GM19238 (cell line): Measurements from ENCODE around the gene GTF3C1.
"Not testable (repeated sequence)": the region's sequence is repeated elsewhere in the genome, so short reads cannot be mapped to it uniquely, and the experiment has no call there.

ENCODE experiments used
- DNase-seq: peaks from one replicate; pipeline ENCODE4 v3.0.0; 2011; ENCODE audit warnings: low spot score; ENCODE audit not compliant: insufficient read length

The GTF3C1 gene

GRCh38 chr16:27549746-27550581 lies at the start of gene GTF3C1, which contains the start of gene KATNIP:
Gene GTF3C1, minus strand, starts transcription at chr16:27549913. Its CDS starts 23 bp downstream, at chr16:27549890.
Gene KATNIP, plus strand, starts transcription at chr16:27550144. Its CDS starts 27 bp downstream, at chr16:27550171.
- DNase-seq, result peak; percentile 100

DNA sequence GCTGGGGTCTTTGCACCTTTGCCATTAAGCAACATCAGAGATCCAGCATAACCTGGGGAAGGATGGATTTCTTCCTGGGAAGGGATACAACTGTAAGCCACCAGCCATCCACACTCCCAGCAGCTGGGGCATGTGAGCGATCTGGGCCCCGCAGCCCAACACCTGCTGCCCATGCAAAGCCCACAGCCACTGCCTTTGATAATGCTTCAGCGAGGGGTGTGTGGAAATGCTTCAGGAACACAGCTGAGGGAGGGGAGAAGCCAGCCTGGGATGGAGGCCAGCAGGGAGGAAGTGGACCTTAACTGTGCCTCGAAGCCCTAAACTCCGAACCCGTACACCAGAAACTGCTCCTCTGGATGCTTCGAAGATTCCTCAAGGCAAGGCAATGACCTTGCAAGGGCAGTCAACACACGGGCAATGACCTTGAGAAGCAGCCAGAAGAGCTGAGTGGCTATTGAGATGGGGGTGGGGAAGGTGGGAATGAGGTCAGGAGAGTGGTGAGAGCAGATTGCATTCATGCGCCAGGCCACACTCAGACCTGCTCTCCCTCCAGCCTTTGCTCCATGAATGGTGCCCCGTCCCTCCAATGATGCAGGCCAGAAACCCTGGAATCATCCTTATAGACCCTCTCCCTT lies 49.3 kb upstream of the GTF3C1 start:
- DNase-seq, result no peak

- DNase-seq, result no peak
Measured at GRCh38 chr16:27598220-27598619, 48.5 kb upstream of the GTF3C1 start.

DNA sequence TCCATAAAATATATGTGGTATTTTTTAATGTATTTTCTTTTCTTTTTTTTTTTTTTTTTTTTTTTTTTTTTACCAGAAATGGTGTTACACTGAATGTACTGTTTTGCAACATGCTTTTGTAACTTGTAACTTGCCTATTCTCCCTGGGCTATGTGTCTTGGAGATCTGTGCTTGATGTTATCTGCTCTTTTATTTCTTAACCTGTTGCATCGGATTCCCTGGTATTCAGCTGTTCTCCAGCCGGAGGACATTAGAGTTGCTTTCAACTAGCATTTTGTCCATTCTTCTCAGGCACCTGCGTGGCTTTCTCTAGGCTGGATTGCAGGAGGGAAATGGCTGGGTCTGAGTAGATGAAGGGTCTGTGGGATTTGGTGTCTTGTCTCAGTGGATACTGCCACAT lies 47.6 kb upstream of the GTF3C1 start:
- no peak for DNase-seq

- DNase-seq, result no peak
Measured at GRCh38 chr16:27596411-27596810, 46.7 kb upstream of the GTF3C1 start.

DNA sequence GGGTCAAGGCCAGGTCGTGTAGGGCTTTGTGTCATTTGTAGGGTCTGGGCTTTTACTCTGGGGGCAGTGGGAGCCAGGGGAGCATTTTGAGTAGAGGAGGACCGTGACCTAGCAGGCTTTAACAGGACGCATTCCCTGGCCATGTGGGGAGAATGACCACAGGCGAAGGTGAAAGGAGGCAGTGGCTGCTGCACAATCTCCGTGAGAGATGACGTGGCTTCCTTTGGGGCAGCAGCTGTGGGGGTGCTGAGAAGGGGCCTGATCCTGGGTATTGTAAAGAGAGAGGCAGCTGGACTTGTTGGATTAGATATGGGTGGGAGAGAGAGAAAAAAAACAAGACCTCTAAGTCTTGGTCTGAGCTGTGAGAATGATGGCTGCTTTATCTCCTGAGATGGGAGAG lies 46.3 kb upstream of the GTF3C1 start:
- DNase-seq, result no peak

GRCh38 chr16:27595475-27595874 lies 45.8 kb upstream of the GTF3C1 start:
- no peak for DNase-seq

DNA sequence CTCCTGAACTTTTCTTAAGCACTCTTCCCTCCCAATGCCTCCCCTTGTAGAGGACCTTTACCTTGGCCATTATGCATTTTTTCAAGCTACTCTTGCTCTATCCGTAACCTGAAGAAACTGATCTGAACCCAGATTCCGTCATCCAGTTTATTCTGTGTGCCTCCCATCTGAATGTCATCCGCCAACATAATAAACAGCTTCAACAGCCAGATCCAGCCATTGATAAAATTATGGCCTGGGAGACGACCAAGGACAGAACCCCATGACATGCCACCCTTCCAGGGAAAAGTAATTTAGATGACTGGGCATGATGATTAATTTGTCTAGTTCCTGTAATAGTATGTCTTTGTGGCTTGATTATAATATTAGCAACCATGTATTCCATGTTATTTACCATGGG lies 42.1 kb upstream of the GTF3C1 start:
- no peak for DNase-seq

DNA sequence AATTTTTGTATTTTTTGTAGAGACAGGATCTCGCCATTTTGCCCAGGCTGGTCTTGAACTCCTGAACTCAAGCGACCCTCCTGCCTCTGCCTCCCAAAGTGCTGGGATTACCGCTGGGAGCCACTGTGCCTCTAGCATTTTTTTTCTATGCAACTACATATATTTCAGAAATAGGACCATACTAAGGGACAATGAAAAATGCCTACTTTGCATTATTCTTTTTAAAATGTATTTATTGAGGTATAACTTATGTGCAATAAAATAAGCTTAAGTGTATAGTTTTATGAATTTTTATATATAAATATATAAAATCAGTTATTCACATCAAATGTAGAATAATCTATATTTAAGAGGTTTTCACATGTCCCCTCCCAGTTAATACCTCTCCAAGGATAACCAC lies 38.3 kb upstream of the GTF3C1 start:
- DNase-seq, result no peak

- DNase-seq, result no peak
Measured at GRCh38 chr16:27586711-27587110, 37.0 kb upstream of the GTF3C1 start.

- DNase-seq, result no peak
Measured at GRCh38 chr16:27585200-27585599, 35.5 kb upstream of the GTF3C1 start.

DNA sequence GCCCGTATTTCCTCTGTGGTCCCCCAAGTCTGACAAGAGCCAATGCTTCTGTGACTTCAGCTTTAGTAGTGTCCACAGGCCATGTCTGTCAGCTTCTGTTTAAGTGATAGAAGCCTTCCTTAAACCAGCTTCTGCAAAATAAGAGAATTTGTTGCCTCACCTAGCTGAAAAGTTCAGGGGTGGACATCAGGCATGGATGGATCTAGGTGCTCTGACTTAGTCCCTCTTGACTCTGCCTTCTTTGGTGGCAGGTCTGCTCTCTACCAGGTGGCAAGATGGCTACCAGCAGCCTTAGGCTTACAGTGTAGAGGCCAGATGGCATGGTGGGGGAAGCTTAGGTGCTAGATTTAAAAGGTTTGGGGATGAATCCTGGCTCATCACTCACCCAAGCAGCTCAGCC lies 33.9 kb upstream of the GTF3C1 start:
- DNase-seq, result no peak

- DNase-seq, result no peak
Measured at GRCh38 chr16:27582883-27583282, 33.2 kb upstream of the GTF3C1 start.

DNA sequence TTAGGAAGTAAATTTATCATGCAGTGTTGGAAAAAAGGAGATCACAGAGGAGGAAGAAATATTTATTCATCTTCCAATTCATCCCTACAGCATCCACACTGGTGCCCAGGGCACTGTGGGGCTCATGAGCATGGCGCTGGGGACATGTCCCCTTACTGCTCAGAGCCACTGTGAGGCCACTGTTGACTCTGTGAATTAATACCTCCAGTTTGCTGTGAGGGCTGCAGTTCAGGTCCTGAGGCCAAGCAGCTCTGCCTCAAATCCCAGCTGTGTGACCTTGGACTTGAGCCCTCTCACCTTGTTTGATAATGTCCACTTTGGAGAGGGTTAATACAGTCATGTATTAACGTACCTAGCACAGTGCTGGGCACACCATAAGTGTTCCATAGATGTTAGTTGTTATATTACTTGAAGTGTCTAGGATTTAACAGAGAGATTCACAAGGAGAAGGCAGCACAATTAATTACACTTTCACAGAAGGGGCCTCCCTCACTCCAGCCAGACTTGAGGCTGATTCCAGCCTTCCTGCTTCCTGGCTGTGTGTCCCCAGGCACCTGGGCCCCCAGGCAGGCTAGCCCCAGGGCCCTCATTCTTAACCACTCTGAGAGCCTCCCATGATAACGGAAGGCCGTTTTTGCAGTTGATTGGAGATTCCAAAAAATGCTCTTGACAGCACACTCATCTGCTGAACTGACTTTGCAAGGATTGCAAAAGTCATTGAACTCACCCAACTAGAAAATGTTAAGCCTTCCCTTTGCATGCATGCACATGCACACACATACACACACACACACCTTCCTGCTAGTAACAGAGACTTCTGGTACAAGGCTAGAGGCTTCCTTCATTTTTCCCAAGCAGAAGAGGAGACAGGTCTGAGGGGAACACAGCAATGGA lies 29.6 kb upstream of the GTF3C1 start:
- DNase-seq, result no peak

DNA sequence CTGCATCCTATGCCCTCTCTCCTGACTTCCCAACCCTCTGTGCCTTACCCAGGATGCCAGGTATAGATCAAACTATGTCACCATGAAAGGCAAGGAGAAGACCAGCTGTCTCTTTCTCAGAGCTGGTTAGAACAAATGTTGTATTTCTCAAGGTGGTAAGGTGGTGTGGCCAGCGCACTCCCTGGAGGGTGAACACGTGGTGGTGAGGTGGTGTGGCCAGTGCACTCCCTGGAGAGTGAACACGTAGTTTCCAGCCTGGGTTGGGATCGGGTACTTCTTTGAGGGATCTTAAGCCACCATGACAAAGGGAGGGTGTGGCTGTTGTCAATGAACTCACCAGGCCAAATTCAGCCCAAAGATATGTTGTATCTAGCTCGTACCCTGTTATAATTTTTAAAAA lies 27.0 kb upstream of the GTF3C1 start:
- no peak for DNase-seq

DNA sequence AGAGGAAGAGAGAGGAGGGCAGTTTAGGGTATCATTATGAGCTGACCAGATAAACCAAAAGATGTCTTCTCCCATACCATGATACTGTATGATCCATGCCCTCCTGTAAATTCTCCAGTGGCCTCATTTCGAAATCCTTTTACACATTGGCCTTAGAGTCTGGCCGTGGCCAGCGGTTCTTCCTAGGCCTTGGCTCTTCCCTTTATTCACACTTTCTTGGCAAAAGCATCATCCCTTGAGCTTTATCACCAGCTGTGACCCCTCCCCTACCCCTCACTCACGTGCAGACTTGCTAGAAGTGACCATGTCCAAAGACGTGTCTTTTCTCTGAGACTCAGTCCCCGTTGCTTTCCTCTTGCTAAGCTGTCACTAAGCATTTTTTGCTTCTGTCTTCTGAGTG lies 23.0 kb upstream of the GTF3C1 start:
- DNase-seq, result no peak

DNA sequence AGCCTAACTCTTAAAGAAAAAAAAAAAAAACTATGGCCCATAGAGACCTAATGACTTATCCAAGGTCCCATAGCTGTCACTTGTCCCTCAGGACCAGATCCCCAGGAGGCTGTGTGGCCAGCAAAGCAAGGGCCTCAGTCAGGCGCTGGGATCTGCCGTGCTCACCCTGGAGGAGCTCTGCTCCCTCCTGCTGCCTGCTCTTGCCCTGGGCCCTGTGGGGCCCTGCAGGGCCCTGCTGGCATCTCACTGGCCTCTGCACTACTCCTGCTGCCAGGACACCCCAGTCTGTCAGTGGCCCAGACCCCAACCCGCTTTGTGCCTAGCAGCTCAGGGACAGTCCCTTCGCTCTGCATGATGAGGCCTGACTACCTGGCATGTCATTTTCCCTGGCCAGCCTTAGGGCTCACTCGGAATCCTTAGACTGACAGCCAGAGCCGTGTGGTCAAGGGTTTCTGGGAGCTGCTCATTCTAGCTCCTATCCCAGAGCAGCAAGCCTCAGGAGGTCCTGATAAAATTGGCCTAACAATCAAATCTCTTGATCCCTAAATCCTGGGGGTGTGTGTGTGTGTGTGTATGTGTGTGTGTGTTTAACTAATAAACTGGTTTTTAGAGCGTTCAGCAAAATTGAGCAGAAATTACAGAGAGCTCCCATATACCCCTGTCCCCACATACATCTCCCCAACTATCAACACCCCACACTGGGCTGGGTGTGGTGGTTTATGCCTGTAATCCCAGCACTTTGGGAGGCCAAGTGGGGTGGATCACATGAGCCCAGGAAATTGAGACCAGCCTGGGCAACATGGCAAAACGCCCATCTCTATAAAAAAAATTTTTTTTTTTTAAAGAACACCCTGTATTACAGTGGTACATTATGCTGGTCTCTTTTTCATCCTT lies 22.0 kb upstream of the GTF3C1 start:
- no peak for DNase-seq

DNA sequence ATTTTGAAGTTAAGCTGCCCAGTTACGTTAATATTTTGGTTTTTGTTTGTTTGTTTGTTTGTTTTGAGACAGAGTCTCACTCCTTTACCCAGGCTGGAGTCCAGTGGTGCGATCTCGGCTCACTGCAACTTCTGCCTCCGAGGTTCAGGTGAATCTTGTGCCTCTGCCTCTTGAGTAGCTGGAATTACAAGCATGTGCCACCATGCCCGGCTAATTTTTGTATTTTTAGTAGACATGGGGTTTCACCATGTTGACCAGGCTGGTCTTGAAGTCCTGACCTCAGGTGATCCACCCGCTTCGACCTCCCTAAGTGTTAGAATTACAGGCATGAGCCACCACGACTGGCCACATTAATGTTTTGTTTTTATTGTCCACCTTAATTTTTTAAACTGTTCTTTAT lies 21.3 kb upstream of the GTF3C1 start:
- not testable (repeated sequence) for DNase-seq

GRCh38 chr16:27568077-27568476 lies 18.4 kb upstream of the GTF3C1 start:
- no peak for DNase-seq

GRCh38 chr16:27566417-27566816 lies 16.7 kb upstream of the GTF3C1 start:
- DNase-seq, result no peak

DNA sequence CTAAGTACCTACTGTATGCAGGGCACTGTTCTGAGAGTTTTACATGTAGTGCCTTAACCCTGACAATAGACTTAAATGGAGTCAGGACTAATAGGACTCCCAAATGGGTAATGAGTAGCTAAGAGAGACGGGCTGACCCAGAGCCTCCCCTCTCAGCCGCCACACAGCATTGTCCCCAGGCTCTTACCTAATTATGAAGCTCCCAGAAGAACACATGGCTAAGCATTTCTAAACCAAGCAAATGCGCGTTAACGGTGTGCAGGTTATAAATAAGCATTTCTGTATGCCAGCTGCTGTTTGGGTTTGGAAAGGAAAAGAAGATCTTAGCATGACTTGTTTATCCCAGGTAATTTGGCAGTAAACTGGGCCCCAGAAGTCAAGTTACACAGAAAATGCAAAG lies 14.5 kb upstream of the GTF3C1 start:
- no peak for DNase-seq
